GM12872 (cell line): ENCODE measurements around the gene MYO5C.

Source experiments
- TF ChIP-seq, protein P1 (sequence below): IDR thresholded peaks from 3 replicates; pipeline ENCODE4 v1.5.1; 2011; ENCODE audit warnings: low read depth, mild to moderate bottlenecking, low read length, moderate library complexity; ENCODE audit not compliant: insufficient read depth

MYO5C gene

DNA sequence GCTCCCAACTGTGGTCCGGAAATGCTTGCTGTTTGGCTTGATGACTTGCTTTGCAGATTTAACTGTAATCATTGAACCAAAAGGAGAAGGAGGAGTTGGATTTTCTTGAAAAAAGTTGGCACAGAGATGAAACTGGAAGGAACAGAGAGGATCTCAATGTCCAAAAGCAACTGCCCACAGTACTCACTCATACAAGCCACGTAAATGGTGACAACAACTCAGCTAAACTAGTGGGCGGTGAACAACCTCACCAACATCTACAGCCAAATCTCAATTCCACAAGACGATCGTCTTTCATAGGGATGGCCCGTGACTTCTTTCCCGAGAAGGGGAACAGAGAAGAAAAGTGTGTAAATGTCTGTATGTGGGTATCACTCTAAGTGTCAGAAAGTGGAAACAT, 48.1 kb downstream of the MYO5C start:
- TF ChIP-seq, protein P1, sequence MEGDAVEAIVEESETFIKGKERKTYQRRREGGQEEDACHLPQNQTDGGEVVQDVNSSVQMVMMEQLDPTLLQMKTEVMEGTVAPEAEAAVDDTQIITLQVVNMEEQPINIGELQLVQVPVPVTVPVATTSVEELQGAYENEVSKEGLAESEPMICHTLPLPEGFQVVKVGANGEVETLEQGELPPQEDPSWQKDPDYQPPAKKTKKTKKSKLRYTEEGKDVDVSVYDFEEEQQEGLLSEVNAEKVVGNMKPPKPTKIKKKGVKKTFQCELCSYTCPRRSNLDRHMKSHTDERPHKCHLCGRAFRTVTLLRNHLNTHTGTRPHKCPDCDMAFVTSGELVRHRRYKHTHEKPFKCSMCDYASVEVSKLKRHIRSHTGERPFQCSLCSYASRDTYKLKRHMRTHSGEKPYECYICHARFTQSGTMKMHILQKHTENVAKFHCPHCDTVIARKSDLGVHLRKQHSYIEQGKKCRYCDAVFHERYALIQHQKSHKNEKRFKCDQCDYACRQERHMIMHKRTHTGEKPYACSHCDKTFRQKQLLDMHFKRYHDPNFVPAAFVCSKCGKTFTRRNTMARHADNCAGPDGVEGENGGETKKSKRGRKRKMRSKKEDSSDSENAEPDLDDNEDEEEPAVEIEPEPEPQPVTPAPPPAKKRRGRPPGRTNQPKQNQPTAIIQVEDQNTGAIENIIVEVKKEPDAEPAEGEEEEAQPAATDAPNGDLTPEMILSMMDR: no peak

DNA sequence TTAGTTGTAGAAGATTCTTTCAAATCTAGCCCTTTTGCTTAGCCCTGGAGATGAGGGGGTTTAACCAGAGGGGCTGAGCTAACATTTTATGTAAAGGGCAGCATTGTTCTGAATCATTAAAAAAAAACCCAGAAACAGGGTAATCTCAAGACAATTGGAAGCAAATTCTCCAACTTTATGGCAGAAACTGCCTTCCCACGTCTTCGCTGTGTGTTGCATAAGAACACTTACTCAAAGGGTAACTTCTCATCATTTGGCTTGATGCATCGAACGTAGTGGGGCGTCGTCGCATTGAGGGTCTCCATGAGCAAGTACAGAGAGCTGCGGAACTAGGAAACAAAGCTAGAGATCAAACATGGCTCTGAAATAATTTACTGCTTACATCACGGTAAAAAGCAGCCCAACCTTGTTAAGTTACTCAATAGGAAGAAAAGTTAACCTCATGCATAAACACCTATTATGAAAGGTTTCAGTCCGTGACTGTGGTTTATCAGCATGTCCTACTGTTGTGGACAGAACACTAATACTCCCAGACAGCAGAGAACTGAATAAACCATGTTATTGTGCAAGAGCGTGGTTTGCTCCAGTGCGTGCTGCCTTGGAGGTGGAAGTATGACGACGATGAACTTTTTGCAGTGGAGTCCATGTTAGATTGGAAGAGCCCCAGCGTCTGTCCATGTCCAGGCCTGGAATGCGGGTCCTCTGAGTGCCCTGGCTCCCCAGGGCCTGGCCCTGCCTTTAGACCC, 48.7 kb downstream of the MYO5C start:
- TF ChIP-seq, protein P1: no peak

DNA sequence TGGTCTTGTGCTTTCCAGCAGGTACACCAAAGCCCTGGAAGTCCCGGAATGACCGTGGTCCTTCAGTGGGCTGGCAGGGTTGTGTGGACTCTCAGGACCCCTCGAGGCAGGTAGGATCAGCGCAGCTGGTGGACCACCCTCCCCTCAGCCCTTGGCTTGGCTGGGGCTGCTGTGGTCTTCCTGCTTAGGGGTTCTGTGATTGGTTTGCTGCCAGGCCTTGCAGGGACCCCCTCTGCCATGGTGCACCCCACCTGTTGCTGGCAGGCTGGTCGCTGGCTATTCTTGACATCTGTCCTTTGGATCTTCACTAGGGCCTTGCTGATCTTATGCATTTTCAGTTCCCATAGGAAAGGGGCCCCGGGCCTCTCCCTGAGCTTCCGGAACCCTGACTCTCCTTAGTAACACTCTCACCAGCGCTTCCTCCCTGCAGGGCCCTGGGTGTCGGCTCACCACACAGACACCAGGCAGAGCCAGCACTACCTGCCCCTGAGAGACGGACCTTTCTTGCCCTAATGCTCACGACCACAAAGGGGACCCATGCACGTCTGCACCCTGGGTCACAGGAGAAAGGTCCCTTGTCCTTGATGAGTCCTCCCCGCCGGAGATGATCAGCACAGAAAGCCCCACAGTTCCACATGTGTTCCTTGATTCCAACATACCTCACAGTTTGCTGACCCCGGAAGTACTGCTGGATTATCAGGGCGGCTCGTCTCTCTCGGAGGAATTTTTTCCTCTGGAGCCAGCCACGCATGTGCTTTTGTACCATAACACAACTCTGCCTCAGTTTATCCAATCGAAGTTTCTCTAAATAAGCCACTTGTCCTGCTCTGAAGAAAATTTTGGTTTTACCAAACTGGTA, 51.7 kb downstream of the MYO5C start:
- TF ChIP-seq, protein P1: no peak

DNA sequence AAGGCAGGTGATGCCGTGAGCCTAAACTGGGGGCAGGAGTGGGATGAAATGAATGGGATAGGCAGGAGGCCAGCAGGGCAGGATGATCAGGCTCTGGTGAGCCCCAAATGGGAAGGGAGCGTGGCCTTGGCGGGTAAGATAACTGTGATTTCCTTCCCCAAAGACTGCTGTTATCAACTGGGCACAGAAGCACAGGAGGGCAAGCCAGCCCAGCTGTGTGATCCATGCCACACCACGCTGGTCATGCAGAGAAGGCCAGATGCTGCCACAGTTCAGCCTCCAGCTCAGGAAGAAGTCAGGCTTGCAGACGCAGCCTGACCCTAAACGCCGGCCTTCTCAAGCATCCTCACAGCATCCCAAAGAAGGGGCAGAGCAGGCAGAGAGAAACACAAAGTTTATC, 52.3 kb downstream of the MYO5C start:
- TF ChIP-seq, protein P1: no peak

DNA sequence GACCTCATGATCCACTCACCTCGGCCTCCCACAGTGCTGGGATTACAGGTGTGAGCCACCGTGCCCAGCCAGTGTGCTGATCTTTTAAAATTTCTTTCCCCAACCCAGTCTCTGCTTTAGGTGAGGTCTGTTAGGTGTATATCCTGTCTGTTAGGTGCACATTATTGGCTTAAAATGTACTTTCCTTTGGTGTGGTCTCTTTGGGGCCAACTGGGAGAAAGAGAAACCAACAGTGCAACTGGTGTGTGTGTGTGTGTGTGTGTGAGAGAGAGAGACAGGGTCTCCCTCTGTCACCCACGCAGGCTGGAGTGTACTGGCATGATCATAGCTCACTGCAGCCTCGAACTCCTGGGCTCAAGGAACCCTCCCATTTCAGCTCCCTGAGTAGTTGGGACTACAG, 54.1 kb downstream of the MYO5C start:
- TF ChIP-seq, protein P1: no peak

DNA sequence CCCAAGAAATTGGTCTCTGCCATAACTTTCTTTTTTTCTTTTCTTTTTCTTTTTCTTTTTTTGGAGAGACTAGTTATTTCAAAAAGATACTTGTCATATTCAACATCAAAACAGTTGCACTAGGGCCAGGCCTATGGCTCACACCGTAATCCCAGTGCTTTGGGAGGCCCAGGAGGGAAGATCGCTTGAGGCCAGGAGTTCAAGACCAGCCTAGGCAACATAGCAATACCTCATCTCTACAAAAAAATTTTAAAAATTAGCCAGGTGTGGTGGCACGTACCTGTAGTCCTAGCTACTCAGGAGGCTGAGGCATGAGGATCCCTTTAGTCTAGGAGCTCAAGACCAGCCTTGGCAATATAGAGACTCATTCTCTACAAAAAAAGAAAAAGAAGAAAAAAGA, 55.4 kb downstream of the MYO5C start:
- TF ChIP-seq, protein P1: no peak

DNA sequence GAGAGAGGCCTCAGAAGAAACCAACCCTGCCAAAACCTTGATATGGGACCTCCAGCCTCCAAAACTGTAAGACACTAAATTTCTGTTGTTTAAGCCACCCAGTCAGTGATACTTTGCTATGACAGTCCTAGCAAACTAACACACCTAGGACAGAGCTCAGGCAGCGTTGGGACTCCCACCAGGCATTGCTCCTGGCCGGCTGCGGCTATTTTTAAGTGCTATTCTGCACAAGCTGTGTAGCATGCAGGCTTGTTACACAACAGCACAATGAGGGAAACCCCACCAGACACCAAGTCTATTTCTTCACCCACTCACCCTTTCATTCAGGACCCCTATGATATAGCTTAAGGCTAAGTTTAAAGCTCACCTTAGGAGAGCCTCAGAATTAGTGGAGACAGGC, 57.5 kb downstream of the MYO5C start:
- TF ChIP-seq, protein P1: no peak
